Muscle layer of duodenum (tissue), 2 donors: ENCODE results near the gene DPM3.

Experiments
- H3K27ac ChIP-seq: one replicate; pipeline ENCODE4 v1.7.0; 2013; ENCODE audit warnings: mild to moderate bottlenecking, low read length
- H3K27me3 ChIP-seq: one replicate; pipeline ENCODE4 v1.7.0; 2013; ENCODE audit warnings: low read depth, mild to moderate bottlenecking, control low read depth, low read length
- H3K36me3 ChIP-seq, 2 donors: one replicate each; pipeline ENCODE4 v1.7.0; 2013; ENCODE audit warnings: low read length in 2 of 2, control low read depth in 1 of 2, mild to moderate bottlenecking in 1 of 2; ENCODE audit not compliant: insufficient read depth in 2 of 2, control insufficient read depth in 1 of 2
- H3K4me1 ChIP-seq, 2 donors: one replicate each; pipeline ENCODE4 v1.7.0; 2013; ENCODE audit warnings: low read length in 2 of 2, mild to moderate bottlenecking in 2 of 2, control low read depth in 1 of 2, moderate library complexity in 1 of 2; ENCODE audit not compliant: insufficient read depth in 2 of 2, control insufficient read depth in 1 of 2
- H3K4me3 ChIP-seq, 2 donors: one replicate each; pipeline ENCODE4 v1.7.0; 2013; ENCODE audit warnings: low read length in 2 of 2, low read depth in 1 of 2, mild to moderate bottlenecking in 1 of 2
- H3K9me3 ChIP-seq, 2 donors: one replicate each; pipeline ENCODE4 v1.7.0; 2013; ENCODE audit warnings: low read length in 2 of 2, control low read depth in 1 of 2, mild to moderate bottlenecking in 1 of 2; ENCODE audit not compliant: control insufficient read depth in 1 of 2
- donor health status: healthy.

Gene DPM3

GRCh38 chr1:155140630-155140953 lies 261 bp upstream of the DPM3 start:
- H3K9me3 ChIP-seq: no peaks in the 10 kb centered on the region
- H3K4me1 ChIP-seq: peaks cover 12 to 21% of the 10 kb centered on the region in 2 donors
- H3K27me3 ChIP-seq: no peaks in the 10 kb centered on the region
- peak overlapping the region; percentile 73 to 90 for H3K4me3 ChIP-seq
- H3K27ac ChIP-seq: no peak overlapping the region
- H3K36me3 ChIP-seq: no peaks in the 10 kb centered on the region

- Histone ChIP-seq H3K4me1 (peaks cover 23 to 31% of the 10 kb centered on the region in 2 donors), H3K27me3 (no peaks in the 10 kb centered on the region), H3K36me3 (peaks cover 12 to 15% of the 10 kb centered on the region in 2 donors), H3K27ac (peak overlapping the region; percentile 100), H3K9me3 (no peaks in the 10 kb centered on the region), H3K4me3 (peak overlapping the region; percentile 76 to 88)
Measured at GRCh38 chr1:155137154-155137949, 3.0 kb downstream of the DPM3 start.

GRCh38 chr1:155136748-155137147 lies 3.6 kb downstream of the DPM3 start:
- H3K36me3 ChIP-seq: peaks cover 13 to 17% of the 10 kb centered on the region in 2 donors
- no peaks in the 10 kb centered on the region for H3K27me3 ChIP-seq
- H3K27ac ChIP-seq: peak overlapping the region; percentile 100
- no peaks in the 10 kb centered on the region for H3K9me3 ChIP-seq
- H3K4me3 ChIP-seq: peak overlapping the region; percentile 76 to 88
- peaks cover 23 to 31% of the 10 kb centered on the region in 2 donors for H3K4me1 ChIP-seq

GRCh38 chr1:155135415-155136028 lies 4.8 kb downstream of the DPM3 start, which contains the start of gene SLC50A1:
Gene SLC50A1 (plus strand): TSS chr1:155135852. CDS start chr1:155135912, 60 bp downstream.
- Histone ChIP-seq H3K27ac (peak within 1 kb of the TSS; percentile 100), H3K27me3 (no peaks in the 10 kb centered on the region), H3K36me3 (peaks cover 17 to 22% of the 10 kb centered on the region in 2 donors), H3K4me1 (peaks cover 23 to 32% of the 10 kb centered on the region in 2 donors), H3K4me3 (peak within 1 kb of the TSS; percentile 76 to 88), H3K9me3 (no peaks in the 10 kb centered on the region)

GRCh38 chr1:155134880-155135414 lies 5.4 kb downstream of the DPM3 start:
- Histone ChIP-seq H3K36me3 (peaks cover 17 to 22% of the 10 kb centered on the region in 2 donors), H3K4me1 (peaks cover 23 to 33% of the 10 kb centered on the region in 2 donors)

GRCh38 chr1:155134322-155134721 lies 6.0 kb downstream of the DPM3 start:
- Histone ChIP-seq H3K27me3 (no peaks in the 10 kb centered on the region), H3K9me3 (no peaks in the 10 kb centered on the region), H3K4me1 (peaks cover 23 to 31% of the 10 kb centered on the region in 2 donors), H3K27ac (peak overlapping the region; percentile 100), H3K36me3 (peaks cover 17 to 22% of the 10 kb centered on the region in 2 donors), H3K4me3 (peak overlapping the region in 1 of 2 donors; percentile 88)

More at GRCh38 chr1:155134880-155135414, 5.4 kb downstream of the DPM3 start:
- Histone ChIP-seq H3K9me3 (no peaks in the 10 kb centered on the region), H3K27ac (peak overlapping the region; percentile 100), H3K4me3 (peak overlapping the region; percentile 76 to 88), H3K27me3 (no peaks in the 10 kb centered on the region)

GRCh38 chr1:155133799-155134281 lies 6.5 kb downstream of the DPM3 start:
- H3K27ac ChIP-seq: peak overlapping the region; percentile 100
- peaks cover 1% of the 10 kb centered on the region for H3K27me3 ChIP-seq
- H3K4me3 ChIP-seq: no peak overlapping the region
- H3K9me3 ChIP-seq: no peaks in the 10 kb centered on the region
- H3K4me1 ChIP-seq: peaks cover 21 to 33% of the 10 kb centered on the region in 2 donors
- peaks cover 17 to 22% of the 10 kb centered on the region in 2 donors for H3K36me3 ChIP-seq

- H3K36me3 ChIP-seq: peaks cover 17 to 22% of the 10 kb centered on the region in 2 donors
- peaks cover 13 to 42% of the 10 kb centered on the region in 2 donors for H3K4me1 ChIP-seq
- no peaks in the 10 kb centered on the region for H3K9me3 ChIP-seq
- H3K27ac ChIP-seq: peak overlapping the region; percentile 95
- no peak overlapping the region for H3K4me3 ChIP-seq
- H3K27me3 ChIP-seq: peaks cover 9% of the 10 kb centered on the region
Measured at GRCh38 chr1:155131856-155132255, 8.5 kb downstream of the DPM3 start.

GRCh38 chr1:155131285-155131684 lies 9.0 kb downstream of the DPM3 start:
- H3K9me3 ChIP-seq: no peaks in the 10 kb centered on the region
- peaks cover 9% of the 10 kb centered on the region for H3K27me3 ChIP-seq
- H3K27ac ChIP-seq: peak overlapping the region; percentile 95
- peak overlapping the region in 1 of 2 donors; percentile 84 for H3K4me3 ChIP-seq
- peaks cover 11 to 45% of the 10 kb centered on the region in 2 donors for H3K4me1 ChIP-seq
- peaks cover 17 to 22% of the 10 kb centered on the region in 2 donors for H3K36me3 ChIP-seq

GRCh38 chr1:155130272-155131006 lies 9.9 kb downstream of the DPM3 start:
- Histone ChIP-seq H3K4me3 (peak overlapping the region; percentile 67 to 84), H3K36me3 (peaks cover 17 to 22% of the 10 kb centered on the region in 2 donors), H3K4me1 (peaks cover 11 to 51% of the 10 kb centered on the region in 2 donors), H3K27me3 (peaks cover 9% of the 10 kb centered on the region), H3K27ac (peak overlapping the region; percentile 95), H3K9me3 (no peaks in the 10 kb centered on the region)
